Measurements from ENCODE around the gene RAB8A. TPM values are rescaled to one million over a fixed set of nuclear protein-coding genes. Genes with fewer than 3 reads are reported as not detected.
A peak's percentile ranks its signal among the peaks of the same experiment; 100 is the strongest.

The RAB8A gene
- total RNA-seq, 1 experiment from 2014 or later, result 103 TPM

- no peaks in the 10 kb centered on the region for H3K9me3 ChIP-seq (ENCODE audit: control insufficient read depth, low read depth, low read length)
- peak overlapping the region; percentile 82 for H2BK5ac ChIP-seq (ENCODE audit: insufficient read length, low read length)
- H4K91ac ChIP-seq (ENCODE audit: insufficient read length, low read depth, low read length), result peak overlapping the region; percentile 60
- Mint-ChIP-seq H3K4me3 (peak overlapping the region; percentile 85 to 92), H3K27ac (peak overlapping the region; percentile 90 to 98 (median 96)), H3K27me3 (ENCODE audit: low read depth) (no peaks in the 10 kb centered on the region), H3K36me3 (ENCODE audit: insufficient read depth in 1 of 3, low read depth in 3 of 3) (peaks cover 24 to 37% (median 30%) of the 10 kb centered on the region in 3 experiments), H3K9me3 (no peaks in the 10 kb centered on the region; a peak in 1 of 5 replicates), H3K4me1 (peaks cover 36 to 48% of the 10 kb centered on the region in 2 experiments)
- H3K27ac ChIP-seq (ENCODE audit: insufficient read length, low read depth, low read length), result peak overlapping the region; percentile 89
- no peak overlapping the region for H2AK5ac ChIP-seq (ENCODE audit: insufficient read length, low read length)
- H3K4me1 ChIP-seq (ENCODE audit: insufficient read depth, low read length), result peaks cover 4% of the 10 kb centered on the region
- H3K4me2 ChIP-seq (ENCODE audit: insufficient read depth, insufficient read length, low read length), result peak overlapping the region; percentile 66
- H4K5ac ChIP-seq (ENCODE audit: insufficient read length, low read depth, low read length), result peak overlapping the region; percentile 54
- H3T11ph ChIP-seq (ENCODE audit: low read length), result peak overlapping the region; percentile 62
- DNase-seq, result no peak
- peak overlapping the region; percentile 100 for H3K14ac ChIP-seq (ENCODE audit: insufficient read depth, low read length)
- H2BK12ac ChIP-seq (ENCODE audit: insufficient read length, low read depth, low read length), result peak overlapping the region; percentile 69
- H4K20me1 ChIP-seq (ENCODE audit: control insufficient read depth, insufficient read depth, insufficient read length), result no peaks in the 10 kb centered on the region
- peaks cover 33% of the 10 kb centered on the region; the same call in 1 of the 2 replicates for H3K79me2 ChIP-seq (ENCODE audit: insufficient read depth, low read length)
- no peak overlapping the region for H2BK15ac ChIP-seq (ENCODE audit: low read depth, low read length)
- H3K79me1 ChIP-seq (ENCODE audit: insufficient read depth, low read depth, low read length, poor library complexity, severe bottlenecking), result no peaks in the 10 kb centered on the region
- peak overlapping the region; percentile 100 for H2BK120ac ChIP-seq (ENCODE audit: low read depth, low read length, poor library complexity, severe bottlenecking)
- H3K18ac ChIP-seq (ENCODE audit: insufficient read length, low read depth, low read length), result peak overlapping the region; percentile 100
- H3K23me2 ChIP-seq (ENCODE audit: insufficient read length, low read depth, low read length, poor library complexity, severe bottlenecking), result peaks cover 14% of the 10 kb centered on the region
- peak overlapping the region; percentile 23; the same call in 1 of the 2 replicates for H3K4ac ChIP-seq (ENCODE audit: low read depth, low read length)
- H3K56ac ChIP-seq (ENCODE audit: insufficient read length, low read depth, low read length), result peak overlapping the region; percentile 35
- no peak overlapping the region for H3K23ac ChIP-seq (ENCODE audit: insufficient read length, low read depth, low read length)
- H3K27me3 ChIP-seq (ENCODE audit: insufficient read depth, low read length), result no peaks in the 10 kb centered on the region
- no peak overlapping the region for H4K8ac ChIP-seq (replicated peaks; ENCODE audit: insufficient read length, low read depth, low read length)
- WGBS (ENCODE audit: extremely low coverage, insufficient read length, low lambda C conversion rate), result no CpG with 5 or more reads among the region's 56 CpGs
- TF ChIP-seq CTCF (conservative IDR thresholded peaks at IDR 0.05), result no peak
- no peak overlapping the region for H2BK20ac ChIP-seq (ENCODE audit: low read depth, low read length, poor library complexity, severe bottlenecking)
- H2AFZ ChIP-seq (ENCODE audit: low read length), result no peak overlapping the region
- H3K9ac ChIP-seq (ENCODE audit: extremely low read depth, insufficient read length, low read length), result peak overlapping the region; percentile 98
These were observed 34.6 kb upstream of the RAB8A start for GRCh38 chr19:16076958-16077611.

All from H9 (cell line).